PC-9 (cell line): Measurements from ENCODE around the gene SYT3.
"Not testable (repeated sequence)": the region's sequence is repeated elsewhere in the genome, so short reads cannot be mapped to it uniquely, and the experiment has no call there.

Experiments
- CTCF ChIP-seq: fragments of 200-600 bp; sonication (generic); conservative IDR thresholded peaks from 2 replicates; pipeline ENCODE4 v1.6.1; 2017; ENCODE audit warnings: mixed run types, antibody characterized with exemption, mild to moderate bottlenecking, moderate library complexity
- EZH2 ChIP-seq: fragments of 200-600 bp; sonication (generic); IDR thresholded peaks from 2 replicates; pipeline ENCODE4 v1.8.0; 2017; ENCODE audit warnings: antibody characterized with exemption, low read depth

- TF ChIP-seq CTCF, EZH2: not testable (repeated sequence)
Observed at GRCh38 chr19:50581795-50582660, 57.7 kb downstream of the SYT3 start.
